GM10266 (cell line): Measurements from ENCODE around the gene BICD2.
"Not testable (repeated sequence)": the region's sequence is repeated elsewhere in the genome, so short reads cannot be mapped to it uniquely, and the experiment has no call there.

ENCODE experiments used
- DNase-seq: peaks from one replicate; pipeline ENCODE4 v3.0.0; 2012; ENCODE audit errors: extremely low spot score
- CTCF ChIP-seq: IDR thresholded peaks from 2 replicates; pipeline ENCODE4 v1.5.1; 2012; ENCODE audit warnings: mild to moderate bottlenecking, low read depth; ENCODE audit not compliant: control insufficient read depth, insufficient read depth; ENCODE audit errors: missing control alignments

BICD2 gene

GRCh38 chr9:92769286-92769685 lies 4.7 kb upstream of the BICD2 start:
- no peak for DNase-seq
- TF ChIP-seq CTCF: no peak

GRCh38 chr9:92768816-92769215 lies 4.2 kb upstream of the BICD2 start:
- not testable (repeated sequence) for DNase-seq

- no peak for DNase-seq
- TF ChIP-seq CTCF: no peak
These were observed 2.7 kb upstream of the BICD2 start for GRCh38 chr9:92767066-92768054.

- TF ChIP-seq CTCF: peak; percentile 94
- peak; percentile 90 for DNase-seq
These were observed 629 bp upstream of the BICD2 start for GRCh38 chr9:92764988-92765936.

- peak; percentile 65 for DNase-seq
- no peak for TF ChIP-seq CTCF
These were observed 782 bp downstream of the BICD2 start for GRCh38 chr9:92763721-92764380.

GRCh38 chr9:92762781-92763708 lies 1.6 kb downstream of the BICD2 start:
- DNase-seq: no peak
- no peak for TF ChIP-seq CTCF
